Tibial nerve (tissue), 4 donors: ENCODE data around the gene CDX2.

ENCODE experiments used
- CTCF ChIP-seq, 5 experiments: fragments of 200-600 bp in 3 of 5; fragments of 450-650 bp in 2 of 5; sonication (generic) in 3 of 5; IDR thresholded peaks; one replicate each; pipeline ENCODE4 v1.5.1; 2016 to 2019; ENCODE audit warnings: antibody characterized with exemption in 5 of 5, mild to moderate bottlenecking in 3 of 5, moderate library complexity in 2 of 5
- EP300 ChIP-seq, 2 donors: sonication (generic); formaldehyde crosslinking; IDR thresholded peaks; one replicate each; pipeline ENCODE4 v1.6.1; 2017; ENCODE audit warnings: antibody characterized with exemption in 2 of 2, mild to moderate bottlenecking in 1 of 2

- no peak for TF ChIP-seq CTCF (IDR thresholded peaks at IDR 0.05)
- no peak for TF ChIP-seq EP300 (IDR thresholded peaks at IDR 0.05)
Measured at GRCh38 chr13:27965343-27965739, 3.8 kb downstream of the CDX2 start.
